A549 treated with Mapracorat at 1 μM for 4 hours (cell line): ENCODE measurements around the gene TSPAN7. TPM values are rescaled to one million over a fixed set of nuclear protein-coding genes. Genes with fewer than 3 reads are reported as not detected.

Source experiments
- total RNA-seq: library from RNA; stranded (reverse); fragments of 200-300 nt; extraction: Qiagen RNA extraction; gene quantifications from 5 replicates; pipeline ENCODE4 v1.2.3, GENCODE V29; 2022

Gene TSPAN7
- total RNA-seq, result 1.8 to 2.9 TPM (median 2.5 TPM) in 5 replicates

GRCh38 chrX:38561126-38561868 lies at the start of gene TSPAN7:
TSPAN7 (plus strand) TSS chrX:38561542; CDS start chrX:38561547, 5 bp downstream.

Other genes with a start within 250 kb of the TSPAN7 start
- 10.9 to 15.0 TPM (median 14.4 TPM) in 5 replicates for gene RPGR, start 234.0 kb upstream of the TSPAN7 start, total RNA-seq
- gene OTC, start 208.9 kb upstream of the TSPAN7 start, total RNA-seq, result not detected in 5 replicates
- 21.5 to 35.1 TPM (median 30.3 TPM) in 5 replicates for gene MID1IP1, start 239.9 kb downstream of the TSPAN7 start, total RNA-seq